DMS79 treated with DMSO at 0.1 percent for 48 hours (cell line): ENCODE measurements around the gene EVA1A.
"Not testable (repeated sequence)": the region's sequence is repeated elsewhere in the genome, so short reads cannot be mapped to it uniquely, and the experiment has no call there.

ENCODE experiments used
- DNase-seq: peaks from one replicate; lab custom pipeline; 2025; lab: John Stamatoyannopoulos, UW

EVA1A gene

DNA sequence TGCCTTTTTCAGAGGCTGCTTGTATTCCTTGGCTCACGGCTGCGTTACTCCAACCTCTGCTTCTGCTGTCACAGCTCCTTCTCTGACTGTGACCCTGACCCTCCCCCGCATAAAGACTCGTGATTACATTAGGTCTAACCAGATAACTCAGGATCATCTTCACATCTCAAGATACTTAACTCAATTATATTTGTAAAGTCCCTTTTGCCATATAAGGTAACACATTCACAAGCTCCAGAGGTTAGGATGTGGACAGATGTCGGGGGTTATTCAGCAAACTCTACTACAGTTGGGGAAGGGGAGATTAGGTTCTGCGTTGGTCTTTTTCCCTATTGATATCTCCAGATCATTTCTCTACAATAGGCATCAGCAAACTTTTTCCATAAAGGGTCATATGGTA is 76.9 kb downstream of the EVA1A start:
- DNase-seq = no peak

DNA sequence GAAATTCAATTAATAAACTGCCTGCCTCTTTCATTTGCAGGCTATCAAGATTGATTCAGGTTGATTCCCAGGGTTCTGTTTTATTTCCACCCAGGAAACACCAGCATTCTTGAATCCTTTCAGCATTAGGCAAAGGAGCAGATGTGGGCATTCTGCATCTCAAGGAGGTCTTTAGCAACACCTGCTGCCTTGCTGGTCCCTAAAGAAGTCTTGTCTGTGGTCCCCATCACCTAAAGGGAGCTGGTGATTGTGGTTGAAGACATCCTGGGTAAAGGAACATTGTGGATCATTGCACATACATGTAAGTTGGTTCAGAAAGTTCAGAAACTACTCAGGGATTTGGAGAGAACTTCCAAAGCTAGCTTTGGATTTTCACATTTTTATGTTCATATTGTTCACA is 78.3 kb downstream of the EVA1A start:
- no peak for DNase-seq

DNA sequence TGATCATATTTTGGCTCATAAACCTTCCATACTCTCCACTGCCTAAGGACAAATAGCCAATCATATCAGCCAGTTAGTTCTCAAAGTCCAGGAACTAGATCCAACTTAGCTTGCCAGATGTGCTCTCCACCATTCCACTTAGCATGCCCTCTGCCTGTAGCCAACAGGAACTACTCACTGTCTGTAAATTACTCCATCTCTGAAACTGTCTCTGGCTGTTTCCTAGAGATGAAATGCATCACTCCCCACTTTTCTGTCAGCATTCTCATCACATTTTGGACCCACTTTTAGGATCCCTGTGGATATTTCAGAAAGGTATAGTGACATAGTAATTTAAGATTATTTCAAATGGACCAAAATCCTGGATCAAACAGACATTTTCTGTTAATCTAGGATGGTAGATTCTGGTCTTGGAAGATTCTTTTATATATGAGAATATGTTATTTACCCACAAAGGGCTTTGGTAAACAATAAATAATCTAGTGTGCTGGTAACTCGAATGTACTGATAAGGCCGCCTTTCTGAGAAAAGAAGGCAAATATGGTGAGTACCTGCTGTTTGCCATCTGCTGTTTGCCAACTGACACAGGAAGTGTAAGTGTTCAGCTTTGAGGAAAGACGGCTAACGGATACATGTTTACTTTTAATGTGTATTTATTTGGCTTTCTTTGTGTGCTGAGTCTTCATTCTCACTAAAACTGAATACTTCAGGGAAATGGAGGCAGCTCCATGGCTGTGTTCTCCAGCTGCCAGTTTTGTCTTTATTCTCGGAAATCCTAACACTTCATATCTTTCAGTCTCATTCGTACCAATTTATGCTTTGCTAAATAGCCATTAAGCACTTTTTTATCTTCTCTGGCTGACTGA is 79.5 kb downstream of the EVA1A start:
- DNase-seq = no peak

- DNase-seq = not testable (repeated sequence)
Measured at GRCh38 chr2:75477696-75478095, 83.0 kb downstream of the EVA1A start.

DNA sequence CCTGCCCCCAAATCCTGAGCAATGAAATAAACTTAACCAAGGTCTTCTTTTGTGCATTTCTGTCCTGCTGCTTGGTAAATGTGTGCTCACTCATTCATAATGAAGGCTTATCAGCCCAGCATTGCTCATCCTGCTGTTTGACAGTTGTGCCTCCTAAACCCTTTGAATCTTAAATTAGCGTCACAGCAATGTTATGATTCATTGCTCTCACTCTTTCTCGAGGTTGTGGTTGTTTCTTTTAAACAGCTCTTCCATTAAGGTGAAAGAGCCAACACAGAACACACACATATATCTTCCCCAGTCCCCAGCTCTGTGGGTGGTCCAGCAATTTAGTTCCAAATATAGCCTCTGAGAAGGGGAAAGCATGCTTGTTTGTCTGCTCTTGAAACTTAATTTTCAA is 84.0 kb downstream of the EVA1A start:
- no peak for DNase-seq

GRCh38 chr2:75475976-75476375 is 84.8 kb downstream of the EVA1A start:
- DNase-seq = no peak

- no peak for DNase-seq
Measured at GRCh38 chr2:75475049-75475448, 85.7 kb downstream of the EVA1A start.

DNA sequence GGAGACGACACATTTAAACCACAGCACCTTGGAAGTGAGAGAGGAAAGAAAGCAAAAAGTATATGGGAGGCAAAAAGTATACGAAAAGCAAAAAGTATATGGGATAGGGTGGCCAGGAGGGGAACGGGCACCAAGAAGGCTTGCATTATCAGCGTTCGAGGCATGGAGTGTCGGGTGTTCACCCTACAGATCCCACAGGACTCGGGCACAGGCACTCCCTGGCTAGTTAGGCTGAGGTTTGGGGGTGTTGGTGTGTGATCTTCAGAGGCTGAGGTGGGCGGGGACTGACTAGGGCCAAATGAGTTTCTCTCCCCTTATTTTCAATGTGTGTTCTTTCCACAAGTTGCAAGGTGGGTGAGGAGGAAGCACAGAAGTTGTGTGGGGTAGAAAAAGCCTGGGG is 86.6 kb downstream of the EVA1A start:
- no peak for DNase-seq

DNA sequence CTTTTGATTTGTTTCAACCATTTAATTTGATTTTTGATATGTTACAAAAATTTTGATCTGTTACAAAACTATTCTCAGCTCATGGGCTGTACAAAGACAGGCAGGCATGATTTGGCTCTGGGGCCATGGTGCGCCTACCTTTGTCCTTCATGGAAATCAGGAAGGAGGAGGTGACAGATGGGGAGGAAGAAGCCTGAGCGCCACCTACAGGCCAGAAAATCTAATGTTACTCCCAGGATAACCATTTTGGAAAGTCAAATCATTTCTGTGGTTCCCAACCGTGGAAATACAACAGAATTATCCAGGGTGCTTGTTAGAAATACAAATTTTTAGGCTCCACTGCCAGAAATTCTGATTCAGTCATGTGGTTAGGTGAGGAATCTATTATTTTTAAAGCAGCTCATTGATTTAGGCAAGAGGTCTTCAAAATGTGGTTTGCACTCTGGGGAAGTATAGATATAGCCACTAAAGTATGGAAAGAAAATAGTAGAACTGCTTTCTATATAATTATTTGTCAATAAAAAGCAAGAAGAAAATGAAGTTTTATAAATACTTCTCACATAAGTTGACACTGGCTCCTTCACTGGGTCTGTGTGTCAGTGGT is 93.9 kb downstream of the EVA1A start:
- DNase-seq = no peak

GRCh38 chr2:75465317-75465984 is 95.3 kb downstream of the EVA1A start:
- DNase-seq = no peak

DNA sequence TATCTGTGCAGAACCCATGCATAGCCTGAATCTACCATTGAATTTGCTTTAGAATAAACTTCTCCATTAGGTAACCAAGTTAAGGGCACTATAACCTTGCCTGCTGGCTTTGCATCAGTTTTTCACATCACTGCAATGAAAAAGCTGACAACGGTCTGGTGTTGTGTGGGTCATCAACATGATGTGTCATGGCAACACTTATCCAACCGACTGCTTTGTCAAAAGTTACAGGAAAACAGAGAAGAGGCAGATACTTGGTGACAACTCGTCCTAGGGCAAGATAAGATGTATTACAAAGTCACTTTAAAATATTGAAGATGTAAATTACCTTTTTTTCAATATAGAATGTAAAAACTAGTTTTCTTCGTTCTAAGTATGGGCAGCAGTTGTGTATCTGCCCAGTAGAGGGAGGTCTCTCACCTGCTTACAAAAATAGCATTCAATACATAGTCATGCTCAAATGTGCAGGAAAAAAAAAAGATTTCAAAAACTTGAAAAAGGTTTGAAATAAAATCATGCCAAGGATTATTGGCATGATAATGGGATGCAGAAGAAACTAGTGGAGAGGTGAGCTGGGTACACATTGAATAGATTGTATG is 96.3 kb downstream of the EVA1A start:
- DNase-seq = peak; percentile 29

GRCh38 chr2:75462721-75463120 is 98.0 kb downstream of the EVA1A start:
- no peak for DNase-seq

DNA sequence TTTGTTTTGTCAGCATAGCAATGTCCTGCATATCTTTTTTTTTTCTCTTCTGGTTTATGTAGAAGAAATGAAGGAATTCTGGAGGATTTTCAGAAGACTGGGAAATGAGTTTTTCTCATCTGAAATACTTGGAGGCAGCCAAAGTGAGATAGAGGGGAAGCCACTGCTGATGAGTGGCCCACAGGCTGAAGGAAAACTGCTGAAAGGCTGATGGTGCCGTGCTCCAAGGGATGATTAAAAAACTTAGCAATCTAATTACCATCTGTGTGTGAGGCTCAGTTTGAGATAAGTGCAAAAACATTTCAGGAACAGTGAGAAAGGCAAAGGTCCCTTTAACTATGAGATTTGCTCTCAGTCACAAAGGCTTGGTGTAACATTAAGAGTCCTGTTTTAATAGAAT is 98.5 kb downstream of the EVA1A start:
- no peak for DNase-seq

- DNase-seq = no peak
Measured at GRCh38 chr2:75460630-75461029, 100.1 kb downstream of the EVA1A start.

DNA sequence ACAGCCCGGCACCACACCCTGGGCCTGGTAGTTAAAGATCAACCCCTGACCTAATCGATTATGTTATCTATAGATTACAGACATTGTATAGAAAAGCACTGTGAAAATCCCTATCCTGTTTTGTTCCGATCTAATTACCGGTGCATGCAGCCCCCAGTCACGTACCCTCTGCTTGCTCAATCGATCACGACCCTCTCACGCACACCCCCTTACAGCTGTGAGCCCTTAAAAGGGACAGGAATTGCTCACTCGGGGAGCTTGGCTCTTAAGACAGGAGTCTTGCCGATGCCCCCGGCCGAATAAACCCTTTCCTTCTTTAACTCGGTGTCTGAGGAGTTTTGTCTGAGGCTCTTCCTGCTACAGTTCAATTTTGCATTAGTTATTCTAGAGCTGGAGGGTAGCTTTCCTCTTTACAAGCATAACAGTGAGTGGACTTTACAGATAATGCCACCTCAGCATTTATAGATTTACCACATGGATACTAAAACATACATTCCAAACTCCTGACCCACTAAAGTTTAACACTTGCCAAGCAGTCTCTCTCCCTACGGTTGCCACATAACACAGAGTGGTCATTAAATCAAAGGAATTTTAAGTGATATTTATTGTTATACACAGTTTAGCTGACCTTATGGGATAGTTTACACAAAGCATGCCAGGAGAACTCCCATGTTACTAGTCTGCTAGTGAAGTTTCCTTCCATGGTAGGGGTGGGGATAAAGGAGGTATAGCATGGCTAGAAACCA is 101.0 kb downstream of the EVA1A start:
- DNase-seq = no peak

- DNase-seq = no peak
Measured at GRCh38 chr2:75458201-75458600, 102.5 kb downstream of the EVA1A start.

DNA sequence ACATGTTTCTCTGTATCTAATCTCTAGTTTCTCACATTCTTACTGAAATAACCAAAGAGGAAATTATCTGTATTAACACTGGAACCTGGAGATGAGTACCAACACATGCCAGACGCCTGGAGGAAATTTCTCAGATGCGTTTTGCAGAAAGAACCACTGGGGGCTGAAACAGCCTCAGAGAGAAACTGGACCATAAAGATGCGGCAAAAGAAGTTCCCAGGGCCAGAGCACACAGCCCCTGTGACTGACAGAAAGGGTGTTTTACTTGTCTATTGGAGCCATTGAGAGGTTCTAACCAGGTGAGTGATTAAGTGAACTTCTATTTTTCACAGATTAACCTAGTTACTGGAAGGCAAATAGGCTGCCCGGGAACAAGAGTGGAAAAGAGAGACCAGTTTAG is 103.9 kb downstream of the EVA1A start:
- DNase-seq = no peak

GRCh38 chr2:75456111-75456510 is 104.6 kb downstream of the EVA1A start:
- no peak for DNase-seq

DNA sequence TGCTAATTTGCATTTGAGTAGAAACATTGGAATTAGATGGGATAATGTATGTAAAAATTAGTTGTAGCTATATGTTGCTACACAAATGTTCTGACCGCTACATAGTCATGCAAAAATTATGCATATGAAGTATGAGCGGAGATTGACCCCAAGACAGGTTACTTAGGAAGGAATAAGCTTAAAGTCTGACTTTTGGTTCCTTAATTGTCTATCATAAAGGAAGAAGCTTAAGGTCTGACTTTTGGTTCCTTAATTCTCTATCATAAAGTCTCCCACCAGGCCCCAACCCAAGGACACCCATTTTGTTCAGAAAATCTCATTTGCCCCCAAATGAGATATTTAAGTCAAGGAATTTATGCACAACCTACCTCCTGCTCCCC is 106.5 kb downstream of the EVA1A start:
- no peak for DNase-seq

- DNase-seq = no peak
Measured at GRCh38 chr2:75453384-75454240, 107.1 kb downstream of the EVA1A start.

DNA sequence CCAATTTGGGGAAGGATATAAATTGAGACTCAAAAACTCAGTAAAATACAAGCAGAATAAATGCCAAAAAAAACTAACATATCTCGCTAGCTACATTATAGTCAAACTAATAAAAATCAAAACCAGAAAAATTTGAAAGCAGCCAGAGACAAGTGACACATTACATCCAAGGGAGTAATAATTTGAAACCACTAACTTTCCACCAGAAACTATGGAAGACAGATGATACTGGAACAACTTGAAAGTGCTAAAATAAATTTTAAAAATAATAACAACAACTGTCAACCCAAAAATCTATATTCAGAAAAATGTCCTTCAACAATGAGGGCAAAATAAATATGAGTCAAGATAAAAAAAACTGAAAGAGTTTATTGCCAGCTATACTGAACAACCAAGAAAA is 110.7 kb downstream of the EVA1A start:
- no peak for DNase-seq
